GM18520 (cell line): ENCODE data around the gene ACAP3.
"Not testable (repeated sequence)": the region's sequence is repeated elsewhere in the genome, so short reads cannot be mapped to it uniquely, and the experiment has no call there.

Experiments
- ATAC-seq: cut with Tn5 transposase; IDR thresholded peaks from one replicate; pipeline ENCODE4 v1.9.1; 2021; ENCODE audit not compliant: unreplicated experiment

Gene ACAP3

GRCh38 chr1:1317420-1317819 lies 9.7 kb upstream of the ACAP3 start:
- ATAC-seq, result no peak

- ATAC-seq, result not testable (repeated sequence)
Measured at GRCh38 chr1:1316199-1316598, 8.5 kb upstream of the ACAP3 start.

GRCh38 chr1:1315435-1315954 lies 7.8 kb upstream of the ACAP3 start:
- no peak for ATAC-seq

GRCh38 chr1:1314678-1315335 lies 7.1 kb upstream of the ACAP3 start:
- no peak for ATAC-seq

GRCh38 chr1:1314237-1314586 lies 6.5 kb upstream of the ACAP3 start:
- ATAC-seq, result no peak

- ATAC-seq, result no peak
Measured at GRCh38 chr1:1313500-1314236, 5.9 kb upstream of the ACAP3 start.

GRCh38 chr1:1312450-1313314 lies 5.0 kb upstream of the ACAP3 start:
- ATAC-seq, result no peak

- no peak for ATAC-seq
Measured at GRCh38 chr1:1311107-1312104, 3.7 kb upstream of the ACAP3 start.

- ATAC-seq, result no peak
Measured at GRCh38 chr1:1310476-1311053, 2.8 kb upstream of the ACAP3 start.

GRCh38 chr1:1310109-1310385 lies 2.3 kb upstream of the ACAP3 start:
- no peak for ATAC-seq

GRCh38 chr1:1309251-1310108 lies 1.8 kb upstream of the ACAP3 start:
- ATAC-seq, result no peak

- ATAC-seq, result no peak
Measured at GRCh38 chr1:1308756-1309250, 1.1 kb upstream of the ACAP3 start.

- ATAC-seq, result peak; percentile 13
Measured at GRCh38 chr1:1307261-1307922, 338 bp downstream of the ACAP3 start.

GRCh38 chr1:1306661-1307260 lies 969 bp downstream of the ACAP3 start:
- ATAC-seq, result no peak

GRCh38 chr1:1306070-1306660 lies 1.6 kb downstream of the ACAP3 start:
- no peak for ATAC-seq

- no peak for ATAC-seq
Measured at GRCh38 chr1:1305300-1306069, 2.2 kb downstream of the ACAP3 start.
